ENCODE data around the gene KIF6. TPM values are rescaled to one million over a fixed set of nuclear protein-coding genes. Genes with fewer than 3 reads are reported as not detected.

Gene KIF6
- polyA plus RNA-seq, 2 of the 4 experiments (the other 2 are of a cell fraction), result 0.05 to 0.39 TPM

- ATAC-seq (no peak), FAIRE-seq (no peak), DNase-seq (ENCODE audit: low read depth in 1 of 2, low spot score in 1 of 2) (no peak)
- H3K4me1 ChIP-seq, result 0 out of 3 replicates have a peak, but pooled peaks cover 3% of the 10 kb centered on the region
- POLR2A ChIA-PET, result no interaction called here
- H3K9me3 ChIP-seq, result no peaks in the 10 kb centered on the region
- H3K27ac ChIP-seq, result no peak overlapping the region
- no peak overlapping the region for H3K4me2 ChIP-seq
- TF ChIP-seq NPAS2 (CRISPR knock-in tag; IDR thresholded peaks at IDR 0.05; ENCODE audit: borderline replicate concordance) (no peak), FOSB (CRISPR knock-in tag; IDR thresholded peaks at IDR 0.05) (no peak), ZC3H11A (IDR thresholded peaks at IDR 0.05) (no peak)
- CTCF ChIA-PET, result interaction anchor here (1.1 to 10.4 kb wide), 5 partner anchors 9 to 430 kb away, joined by 3 to 171 read pairs (median 17); no protein-coding TSS in a partner anchor
- no peak overlapping the region for H3K4me3 ChIP-seq
- WGBS (ENCODE audit: missing lambda C conversion rate), result 53% methylated on average over 6 of the region's 6 CpGs
Measured at GRCh38 chr6:39300739-39301138, 424.5 kb downstream of the KIF6 start.

GRCh38 chr6:39298061-39298460 is 427.1 kb downstream of the KIF6 start:
- 47% methylated on average over 8 of the region's 10 CpGs for WGBS (ENCODE audit: missing lambda C conversion rate)
- Histone ChIP-seq H3K4me2 (no peak overlapping the region), H3K4me3 (no peak overlapping the region), H3K4me1 (0 out of 3 replicates have a peak, but pooled peaks cover 3% of the 10 kb centered on the region), H3K9me3 (no peaks in the 10 kb centered on the region), H3K27ac (no peak overlapping the region)
- ChIA-PET POLR2A (no interaction called here), CTCF (interaction anchor here (1.8 to 10.4 kb wide), 2 partner anchors 12 to 130 kb away, joined by 6 to 171 read pairs; no protein-coding TSS in a partner anchor)
- no peak for ATAC-seq
- TF ChIP-seq ZSCAN20 (CRISPR knock-in tag; IDR thresholded peaks at IDR 0.05) (no peak), POLR2AphosphoS2 (conservative IDR thresholded peaks at IDR 0.05; ENCODE audit: low read length) (no peak), RCOR1 (IDR thresholded peaks at IDR 0.05; ENCODE audit: low read depth, low read length) (no peak), RNF2 (IDR thresholded peaks at IDR 0.05; ENCODE audit: borderline replicate concordance, low read depth) (no peak), ZFP36 (IDR thresholded peaks at IDR 0.05; ENCODE audit: borderline replicate concordance, partially characterized antibody) (no peak), RFX5 (IDR thresholded peaks at IDR 0.05) (no peak), EHF (CRISPR knock-in tag; IDR thresholded peaks at IDR 0.05) (no peak), CHD2 (IDR thresholded peaks at IDR 0.05; ENCODE audit: low read length, partially characterized antibody) (no peak), E2F6 (IDR thresholded peaks at IDR 0.05; ENCODE audit: borderline replicate concordance, low read depth) (no peak), HES2 (IDR thresholded peaks at IDR 0.05) (no peak), CTCF (IDR thresholded peaks at IDR 0.05) (no peak), ATOH8 (CRISPR knock-in tag; IDR thresholded peaks at IDR 0.05; ENCODE audit: low read depth) (no peak), KDM5A (IDR thresholded peaks at IDR 0.05) (no peak), ELK1 (IDR thresholded peaks at IDR 0.05; ENCODE audit: low read depth, low read length) (no peak), MAFK (IDR thresholded peaks at IDR 0.05; ENCODE audit: partially characterized antibody) (no peak), REST (IDR thresholded peaks at IDR 0.05) (no peak)
- DNase-seq (ENCODE audit: low read depth in 1 of 2, low spot score in 1 of 2), result no peak
- FAIRE-seq, result no peak

All from A549 (cell line).